IPS-18c (cell line): ENCODE measurements around the gene APOL2.
"Not testable (repeated sequence)": the region's sequence is repeated elsewhere in the genome, so short reads cannot be mapped to it uniquely, and the experiment has no call there.

Experiments used
- H3K4me3 ChIP-seq: 2 replicates; pipeline ENCODE4 v1.7.0; 2013; ENCODE audit warnings: low read depth, mild to moderate bottlenecking, low read length, moderate library complexity; ENCODE audit not compliant: insufficient read depth
- H3K9me3 ChIP-seq: one replicate; pipeline ENCODE4 v1.6.1; 2013; ENCODE audit warnings: mild to moderate bottlenecking, low read length, moderate library complexity; ENCODE audit not compliant: control insufficient read depth, insufficient read depth

APOL2 gene

GRCh38 chr22:36212901-36213300 lies 26.4 kb downstream of the APOL2 start:
- Histone ChIP-seq H3K4me3 (no peak overlapping the region), H3K9me3 (peaks cover 4% of the 10 kb centered on the region)

- H3K4me3 ChIP-seq = no peak overlapping the region
- peaks cover 4% of the 10 kb centered on the region for H3K9me3 ChIP-seq
These were observed 28.0 kb downstream of the APOL2 start for GRCh38 chr22:36211237-36211861.

- H3K9me3 ChIP-seq = peaks cover 4% of the 10 kb centered on the region
- no peak overlapping the region for H3K4me3 ChIP-seq
These were observed 29.1 kb downstream of the APOL2 start for GRCh38 chr22:36210224-36210623.

GRCh38 chr22:36209488-36209908 lies 29.8 kb downstream of the APOL2 start:
- not testable (repeated sequence) for H3K9me3 ChIP-seq, H3K4me3 ChIP-seq

- Histone ChIP-seq H3K9me3 (peaks cover 4% of the 10 kb centered on the region), H3K4me3 (no peak overlapping the region)
These were observed 30.4 kb downstream of the APOL2 start for GRCh38 chr22:36208914-36209313.

- Histone ChIP-seq H3K9me3 (peaks cover 4% of the 10 kb centered on the region), H3K4me3 (no peak overlapping the region)
These were observed 31.1 kb downstream of the APOL2 start for GRCh38 chr22:36208162-36208765.

- no peak overlapping the region for H3K4me3 ChIP-seq
- H3K9me3 ChIP-seq = peaks cover 4% of the 10 kb centered on the region
These were observed 33.1 kb downstream of the APOL2 start for GRCh38 chr22:36206255-36206654.

- not testable (repeated sequence) for H3K9me3 ChIP-seq, H3K4me3 ChIP-seq
These were observed 33.8 kb downstream of the APOL2 start for GRCh38 chr22:36205573-36205972.

GRCh38 chr22:36204632-36205015 lies 34.7 kb downstream of the APOL2 start:
- Histone ChIP-seq H3K4me3 (no peak overlapping the region), H3K9me3 (no peaks in the 10 kb centered on the region)

- H3K4me3 ChIP-seq = no peak overlapping the region
- no peaks in the 10 kb centered on the region for H3K9me3 ChIP-seq
These were observed 35.2 kb downstream of the APOL2 start for GRCh38 chr22:36204001-36204631.

- not testable (repeated sequence) for H3K9me3 ChIP-seq, H3K4me3 ChIP-seq
These were observed 35.9 kb downstream of the APOL2 start for GRCh38 chr22:36203441-36203840.

GRCh38 chr22:36202906-36203305 lies 36.4 kb downstream of the APOL2 start:
- not testable (repeated sequence) for H3K9me3 ChIP-seq, H3K4me3 ChIP-seq

GRCh38 chr22:36201630-36202319 lies 37.6 kb downstream of the APOL2 start, which contains the start of gene APOL4:
APOL4 (minus strand) TSS chr22:36201809; CDS start chr22:36201734, 75 bp downstream.
- H3K4me3 ChIP-seq = no peak within 1 kb of the TSS

GRCh38 chr22:36201025-36201424 lies 38.3 kb downstream of the APOL2 start:
- not testable (repeated sequence) for H3K4me3 ChIP-seq, H3K9me3 ChIP-seq

More at GRCh38 chr22:36201630-36202319, 37.6 kb downstream of the APOL2 start, which contains the start of gene APOL4:
- no peaks in the 10 kb centered on the region for H3K9me3 ChIP-seq

- no peaks in the 10 kb centered on the region for H3K9me3 ChIP-seq
These were observed 40.3 kb downstream of the APOL2 start for GRCh38 chr22:36199001-36199551.

GRCh38 chr22:36198536-36198935 lies 40.8 kb downstream of the APOL2 start:
- Histone ChIP-seq H3K4me3 (no peak overlapping the region), H3K9me3 (no peaks in the 10 kb centered on the region)

More at GRCh38 chr22:36199001-36199551, 40.3 kb downstream of the APOL2 start:
- no peak overlapping the region for H3K4me3 ChIP-seq

GRCh38 chr22:36197514-36198146 lies 41.7 kb downstream of the APOL2 start:
- H3K4me3 ChIP-seq = no peak overlapping the region
- H3K9me3 ChIP-seq = no peaks in the 10 kb centered on the region
